ENCODE results near the gene ABLIM1. TPM values are rescaled to one million over a fixed set of nuclear protein-coding genes. Genes with fewer than 3 reads are reported as not detected.

The ABLIM1 gene
- total RNA-seq, 1 donor from 2014 or later, result 70.0 TPM

DNA sequence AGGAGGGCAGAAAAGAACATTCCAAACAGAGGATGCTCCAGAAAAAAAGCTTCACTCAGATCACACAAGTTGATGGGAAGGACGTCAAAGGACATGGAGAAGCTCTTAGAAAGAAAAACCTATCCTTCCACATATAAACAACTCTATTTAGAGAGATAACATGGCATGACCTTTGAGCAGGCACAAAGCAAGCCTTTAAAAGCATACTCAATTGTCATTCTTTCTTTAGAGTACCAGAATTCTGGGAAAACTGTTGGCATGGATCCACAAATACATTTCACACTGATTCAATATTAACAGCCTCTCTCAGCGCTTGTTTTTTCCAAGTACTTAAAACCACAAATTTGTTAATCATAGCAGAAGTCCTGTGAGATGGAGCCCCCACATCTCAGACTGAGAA, 7.3 kb upstream of the ABLIM1 start:
- Histone ChIP-seq H4K20me1 (ENCODE audit: insufficient read depth, low read length) (no peaks in the 10 kb centered on the region), H3K27ac (ENCODE audit: low read depth, low read length) (no peak overlapping the region), H3K9me3 (ENCODE audit: insufficient read depth, low read depth, low read length) (peaks cover 2% of the 10 kb centered on the region), H3K79me2 (ENCODE audit: insufficient read depth, low read length) (no peaks in the 10 kb centered on the region), H3K36me3 (ENCODE audit: insufficient read depth, low read length) (no peaks in the 10 kb centered on the region), H2AFZ (ENCODE audit: low read depth, low read length) (no peak overlapping the region), H3K9ac (ENCODE audit: low read length) (no peak overlapping the region), H3K4me2 (ENCODE audit: low read length) (no peak overlapping the region), H3K4me1 (ENCODE audit: insufficient read depth, low read length) (no peaks in the 10 kb centered on the region), H3K27me3 (ENCODE audit: insufficient read depth, low read length) (peaks cover 12% of the 10 kb centered on the region), H3K4me3 (ENCODE audit: insufficient read depth, low read depth, low read length) (no peak overlapping the region)
- H3K27ac Mint-ChIP-seq (ENCODE audit: unreplicated experiment), result no peak overlapping the region
- H3K4me3 Mint-ChIP-seq (ENCODE audit: unreplicated experiment), result no peak overlapping the region
- no peaks in the 10 kb centered on the region for H3K27me3 Mint-ChIP-seq (ENCODE audit: low read depth, unreplicated experiment)
- no peaks in the 10 kb centered on the region for H3K36me3 Mint-ChIP-seq (ENCODE audit: low read depth, unreplicated experiment)
- TF ChIP-seq EZH2 (IDR thresholded peaks at IDR 0.05; ENCODE audit: insufficient read depth, low read length), result no peak
- TF ChIP-seq, protein P1, sequence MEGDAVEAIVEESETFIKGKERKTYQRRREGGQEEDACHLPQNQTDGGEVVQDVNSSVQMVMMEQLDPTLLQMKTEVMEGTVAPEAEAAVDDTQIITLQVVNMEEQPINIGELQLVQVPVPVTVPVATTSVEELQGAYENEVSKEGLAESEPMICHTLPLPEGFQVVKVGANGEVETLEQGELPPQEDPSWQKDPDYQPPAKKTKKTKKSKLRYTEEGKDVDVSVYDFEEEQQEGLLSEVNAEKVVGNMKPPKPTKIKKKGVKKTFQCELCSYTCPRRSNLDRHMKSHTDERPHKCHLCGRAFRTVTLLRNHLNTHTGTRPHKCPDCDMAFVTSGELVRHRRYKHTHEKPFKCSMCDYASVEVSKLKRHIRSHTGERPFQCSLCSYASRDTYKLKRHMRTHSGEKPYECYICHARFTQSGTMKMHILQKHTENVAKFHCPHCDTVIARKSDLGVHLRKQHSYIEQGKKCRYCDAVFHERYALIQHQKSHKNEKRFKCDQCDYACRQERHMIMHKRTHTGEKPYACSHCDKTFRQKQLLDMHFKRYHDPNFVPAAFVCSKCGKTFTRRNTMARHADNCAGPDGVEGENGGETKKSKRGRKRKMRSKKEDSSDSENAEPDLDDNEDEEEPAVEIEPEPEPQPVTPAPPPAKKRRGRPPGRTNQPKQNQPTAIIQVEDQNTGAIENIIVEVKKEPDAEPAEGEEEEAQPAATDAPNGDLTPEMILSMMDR (IDR thresholded peaks at IDR 0.05; ENCODE audit: insufficient read depth, low read depth, low read length), result no peak
- DNase-seq (ENCODE audit: low read depth) (no peak), FAIRE-seq (no peak)
- H3K9me3 Mint-ChIP-seq (ENCODE audit: unreplicated experiment), result peaks cover 5% of the 10 kb centered on the region
- H3K4me1 Mint-ChIP-seq (ENCODE audit: low read depth, unreplicated experiment), result peaks cover 24% of the 10 kb centered on the region

DNA sequence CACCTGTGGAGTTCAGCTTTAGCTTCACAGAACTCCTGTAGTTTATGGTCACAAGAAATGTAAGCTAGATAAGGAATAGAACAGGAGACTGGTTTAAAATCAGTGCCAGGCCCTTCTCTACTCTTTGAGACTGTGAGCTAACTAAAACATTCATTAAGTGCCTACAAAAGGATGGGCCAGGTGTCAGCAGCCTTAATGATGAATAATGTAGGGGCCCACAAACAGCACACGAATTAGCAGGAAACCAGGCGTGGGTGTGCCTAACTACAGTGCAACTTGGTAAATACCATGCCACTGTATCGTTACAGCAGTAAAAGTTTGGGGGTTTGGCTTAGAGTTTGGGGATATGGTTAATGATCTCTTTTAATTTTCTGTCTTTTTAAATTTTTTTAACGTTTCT, 6.1 kb upstream of the ABLIM1 start:
- Mint-ChIP-seq H3K9me3 (ENCODE audit: unreplicated experiment) (peaks cover 5% of the 10 kb centered on the region), H3K27ac (ENCODE audit: unreplicated experiment) (peak overlapping the region; percentile 27), H3K4me3 (ENCODE audit: unreplicated experiment) (no peak overlapping the region), H3K27me3 (ENCODE audit: low read depth, unreplicated experiment) (no peaks in the 10 kb centered on the region), H3K4me1 (ENCODE audit: low read depth, unreplicated experiment) (peaks cover 24% of the 10 kb centered on the region), H3K36me3 (ENCODE audit: low read depth, unreplicated experiment) (no peaks in the 10 kb centered on the region)
- Histone ChIP-seq H3K27ac (ENCODE audit: low read depth, low read length) (no peak overlapping the region), H3K27me3 (ENCODE audit: insufficient read depth, low read length) (peaks cover 8% of the 10 kb centered on the region), H3K4me1 (ENCODE audit: insufficient read depth, low read length) (no peaks in the 10 kb centered on the region), H3K9me3 (ENCODE audit: insufficient read depth, low read depth, low read length) (peaks cover 2% of the 10 kb centered on the region), H3K9ac (ENCODE audit: low read length) (no peak overlapping the region), H3K4me2 (ENCODE audit: low read length) (no peak overlapping the region), H3K79me2 (ENCODE audit: insufficient read depth, low read length) (no peaks in the 10 kb centered on the region), H2AFZ (ENCODE audit: low read depth, low read length) (no peak overlapping the region), H3K36me3 (ENCODE audit: insufficient read depth, low read length) (no peaks in the 10 kb centered on the region), H4K20me1 (ENCODE audit: insufficient read depth, low read length) (no peaks in the 10 kb centered on the region), H3K4me3 (ENCODE audit: insufficient read depth, low read depth, low read length) (no peak overlapping the region)
- no peak for TF ChIP-seq EZH2 (IDR thresholded peaks at IDR 0.05; ENCODE audit: insufficient read depth, low read length)
- TF ChIP-seq, protein P1 (IDR thresholded peaks at IDR 0.05; ENCODE audit: insufficient read depth, low read depth, low read length), result no peak
- DNase-seq (ENCODE audit: low read depth), result no peak
- FAIRE-seq, result no peak

DNA sequence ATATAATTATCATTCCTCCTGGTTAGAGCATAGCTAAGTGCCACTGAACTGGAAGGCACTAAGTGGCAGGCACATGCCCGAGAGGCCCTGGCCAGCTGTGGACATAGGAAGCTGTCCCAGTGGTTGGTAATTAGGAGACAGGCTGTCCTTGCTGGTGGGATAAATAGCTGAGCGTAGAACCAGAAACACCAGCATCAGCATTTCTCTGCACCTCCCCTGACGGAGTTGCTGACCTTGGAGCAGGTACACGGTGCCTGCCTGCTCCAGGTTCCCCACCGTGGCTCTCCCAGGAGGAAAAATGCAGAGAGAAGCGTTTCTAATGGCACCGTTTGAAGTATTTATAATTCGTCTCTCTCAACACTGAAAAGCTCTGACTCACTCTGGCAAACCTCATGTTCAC, 5.6 kb upstream of the ABLIM1 start:
- no peaks in the 10 kb centered on the region for H4K20me1 ChIP-seq (ENCODE audit: insufficient read depth, low read length)
- no peak overlapping the region for H3K4me3 Mint-ChIP-seq (ENCODE audit: unreplicated experiment)
- H2AFZ ChIP-seq (ENCODE audit: low read depth, low read length), result no peak overlapping the region
- no peak overlapping the region for H3K27ac ChIP-seq (ENCODE audit: low read depth, low read length)
- H3K9ac ChIP-seq (ENCODE audit: low read length), result no peak overlapping the region
- DNase-seq (ENCODE audit: low read depth), result no peak
- no peak overlapping the region for H3K4me2 ChIP-seq (ENCODE audit: low read length)
- FAIRE-seq, result no peak
- H3K9me3 ChIP-seq (ENCODE audit: insufficient read depth, low read depth, low read length), result peaks cover 2% of the 10 kb centered on the region
- H3K4me1 Mint-ChIP-seq (ENCODE audit: low read depth, unreplicated experiment), result peaks cover 24% of the 10 kb centered on the region
- no peak overlapping the region for H3K27ac Mint-ChIP-seq (ENCODE audit: unreplicated experiment)
- no peaks in the 10 kb centered on the region for H3K36me3 Mint-ChIP-seq (ENCODE audit: low read depth, unreplicated experiment)
- H3K9me3 Mint-ChIP-seq (ENCODE audit: unreplicated experiment), result peaks cover 5% of the 10 kb centered on the region
- H3K27me3 Mint-ChIP-seq (ENCODE audit: low read depth, unreplicated experiment), result no peaks in the 10 kb centered on the region
- TF ChIP-seq EZH2 (IDR thresholded peaks at IDR 0.05; ENCODE audit: insufficient read depth, low read length), result no peak
- TF ChIP-seq, protein P1 (IDR thresholded peaks at IDR 0.05; ENCODE audit: insufficient read depth, low read depth, low read length), result no peak
- no peaks in the 10 kb centered on the region for H3K36me3 ChIP-seq (ENCODE audit: insufficient read depth, low read length)
- no peaks in the 10 kb centered on the region for H3K4me1 ChIP-seq (ENCODE audit: insufficient read depth, low read length)
- H3K4me3 ChIP-seq (ENCODE audit: insufficient read depth, low read depth, low read length), result no peak overlapping the region
- H3K27me3 ChIP-seq (ENCODE audit: insufficient read depth, low read length), result peaks cover 8% of the 10 kb centered on the region
- H3K79me2 ChIP-seq (ENCODE audit: insufficient read depth, low read length), result no peaks in the 10 kb centered on the region
